NT2/D1 (cell line): ENCODE results near the gene RNU6-9.

ENCODE experiments used
- DNase-seq: peaks from one replicate; pipeline ENCODE4 v3.0.0-alpha.2; 2011; ENCODE audit warnings: low read depth, low spot score
- H3K27me3 ChIP-seq: 2 replicates; pipeline ENCODE4 v1.6.0; 2011; ENCODE audit warnings: mild to moderate bottlenecking; ENCODE audit not compliant: insufficient read length, insufficient read depth
- H3K36me3 ChIP-seq: 2 replicates; pipeline ENCODE4 v1.6.1; 2011; ENCODE audit warnings: mild to moderate bottlenecking, low read length, mixed read lengths; ENCODE audit not compliant: insufficient read depth, insufficient read length
- H3K4me1 ChIP-seq: 2 replicates; pipeline ENCODE4 v1.5.1; 2011; ENCODE audit not compliant: insufficient read depth, insufficient read length
- H3K4me3 ChIP-seq: 2 replicates; pipeline ENCODE4 v1.5.1; 2011; ENCODE audit warnings: low read depth; ENCODE audit not compliant: insufficient read length
- H3K9ac ChIP-seq: 2 replicates; pipeline ENCODE4 v1.6.0; 2011; ENCODE audit warnings: low read depth; ENCODE audit not compliant: insufficient read length
- H3K9me3 ChIP-seq: 2 replicates; pipeline ENCODE4 v1.5.1; 2011; ENCODE audit warnings: mild to moderate bottlenecking, low read length; ENCODE audit not compliant: insufficient read depth
- SUZ12 ChIP-seq: IDR thresholded peaks from 2 replicates; pipeline ENCODE4 v1.6.1; 2011; ENCODE audit not compliant: insufficient read length, insufficient read depth; ENCODE audit errors: extremely low read depth
- YY1 ChIP-seq: IDR thresholded peaks from 2 replicates; pipeline ENCODE4 v1.6.1; 2011; ENCODE audit not compliant: insufficient read length, insufficient read depth
- ZNF274 ChIP-seq: IDR thresholded peaks from 2 replicates; pipeline ENCODE4 v1.6.1; 2011; ENCODE audit warnings: mild to moderate bottlenecking, low read depth, low read length

RNU6-9 gene

GRCh38 chr19:903266-903797 lies 10.0 kb downstream of the RNU6-9 start:
- H3K4me1 ChIP-seq = peaks cover 13% of the 10 kb centered on the region
- no peak overlapping the region for H3K4me3 ChIP-seq
- H3K36me3 ChIP-seq = peaks cover 38% of the 10 kb centered on the region
- TF ChIP-seq SUZ12 (no peak), ZNF274 (no peak), YY1 (no peak)
- H3K9me3 ChIP-seq = no peaks in the 10 kb centered on the region
- DNase-seq = no peak
- no peaks in the 10 kb centered on the region for H3K27me3 ChIP-seq
- no peak overlapping the region for H3K9ac ChIP-seq

- TF ChIP-seq ZNF274 = no peak
- TF ChIP-seq YY1 = no peak
- TF ChIP-seq SUZ12 = no peak
- no peak overlapping the region for H3K9ac ChIP-seq
- DNase-seq = no peak
These were observed 11.3 kb downstream of the RNU6-9 start for GRCh38 chr19:904545-904944.

DNA sequence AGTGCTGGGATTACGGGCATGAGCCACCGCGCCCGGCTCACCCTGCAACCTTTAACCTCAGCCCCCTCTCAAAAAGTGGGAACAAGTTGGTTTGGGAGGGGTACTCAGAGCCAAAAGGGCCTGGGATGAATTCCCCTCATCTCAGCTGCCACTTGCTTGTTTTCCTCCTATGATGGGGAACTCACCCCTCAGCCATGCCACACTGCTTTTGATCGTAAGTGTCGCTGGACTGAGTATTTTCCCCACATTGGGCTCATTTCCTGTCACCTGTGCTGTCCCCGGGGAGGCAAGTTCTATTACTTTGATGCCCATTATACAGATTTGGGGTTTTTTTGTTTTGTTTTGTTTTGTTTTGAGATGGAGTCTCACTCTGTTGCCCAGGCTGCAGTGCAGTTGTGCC lies 13.2 kb downstream of the RNU6-9 start:
- TF ChIP-seq ZNF274 (no peak), YY1 (no peak), SUZ12 (no peak)
- Histone ChIP-seq H3K9me3 (no peaks in the 10 kb centered on the region), H3K4me3 (no peak overlapping the region), H3K9ac (no peak overlapping the region), H3K27me3 (no peaks in the 10 kb centered on the region), H3K4me1 (peaks cover 7% of the 10 kb centered on the region), H3K36me3 (peaks cover 15% of the 10 kb centered on the region)
- no peak for DNase-seq

More at GRCh38 chr19:904545-904944, 11.3 kb downstream of the RNU6-9 start:
- Histone ChIP-seq H3K27me3 (no peaks in the 10 kb centered on the region), H3K36me3 (peaks cover 28% of the 10 kb centered on the region), H3K4me1 (peaks cover 15% of the 10 kb centered on the region), H3K4me3 (no peak overlapping the region), H3K9me3 (no peaks in the 10 kb centered on the region)

DNA sequence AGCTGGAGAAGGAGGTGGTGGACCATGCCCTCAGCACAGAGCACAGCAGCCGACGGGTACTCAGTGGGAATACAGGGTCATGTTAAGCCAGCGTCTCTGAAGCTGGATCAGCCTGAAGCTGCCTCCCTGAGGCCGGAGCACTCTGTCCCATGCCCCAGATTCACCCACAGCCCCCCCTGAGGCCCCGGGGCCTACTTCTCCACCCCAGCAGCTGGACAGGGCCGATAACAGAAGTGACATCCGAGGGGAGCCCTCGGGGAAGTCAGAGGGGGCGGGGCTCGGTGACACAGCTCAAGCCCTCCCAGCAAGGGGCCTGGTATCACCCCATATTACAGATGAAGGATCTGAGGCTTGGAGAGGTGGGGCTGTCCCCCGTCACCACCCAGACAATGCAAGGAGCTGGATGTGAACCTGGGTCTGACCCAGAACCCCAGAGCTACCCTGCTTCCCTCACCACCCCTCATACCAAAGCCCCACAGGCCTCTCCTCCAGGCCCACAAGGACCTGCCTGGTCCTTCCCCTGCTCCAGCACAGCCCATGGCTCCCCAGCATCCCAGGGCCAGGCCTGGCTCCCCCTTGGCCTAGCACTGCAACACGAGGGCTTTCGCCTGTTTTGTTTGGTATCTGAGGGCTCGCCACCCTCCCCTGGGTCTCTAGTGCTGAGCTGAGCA lies 14.0 kb downstream of the RNU6-9 start:
- Histone ChIP-seq H3K36me3 (peaks cover 7% of the 10 kb centered on the region), H3K4me1 (peaks cover 7% of the 10 kb centered on the region), H3K9ac (peak overlapping the region; percentile 44), H3K4me3 (no peak overlapping the region), H3K9me3 (no peaks in the 10 kb centered on the region), H3K27me3 (no peaks in the 10 kb centered on the region)
- TF ChIP-seq SUZ12 (no peak), YY1 (no peak), ZNF274 (no peak)
- no peak for DNase-seq

GRCh38 chr19:911197-912033 lies 18.1 kb downstream of the RNU6-9 start:
- no peak overlapping the region for H3K9ac ChIP-seq
- H3K9me3 ChIP-seq = no peaks in the 10 kb centered on the region
- no peak overlapping the region for H3K4me3 ChIP-seq
- DNase-seq = no peak
- H3K27me3 ChIP-seq = peaks cover 9% of the 10 kb centered on the region
- H3K36me3 ChIP-seq = no peaks in the 10 kb centered on the region
- TF ChIP-seq ZNF274 (no peak), SUZ12 (no peak)
- peaks cover 10% of the 10 kb centered on the region for H3K4me1 ChIP-seq

- Histone ChIP-seq H3K9me3 (no peaks in the 10 kb centered on the region), H3K4me3 (peak overlapping the region; percentile 69), H3K9ac (peak overlapping the region; percentile 85), H3K27me3 (peaks cover 18% of the 10 kb centered on the region), H3K4me1 (peaks cover 11% of the 10 kb centered on the region), H3K36me3 (no peaks in the 10 kb centered on the region)
- DNase-seq = no peak
- no peak for TF ChIP-seq ZNF274
- TF ChIP-seq SUZ12 = no peak
- no peak for TF ChIP-seq YY1
These were observed 19.1 kb downstream of the RNU6-9 start for GRCh38 chr19:912181-913079.
